Activated CD8-positive, alpha-beta T cell treated with anti-CD3 and anti-CD28 coated beads, Interleukin-2, amount 10 ng/mL, durations not matched to agents 7 days and 5 days (primary cell): ENCODE measurements around the gene FTO. TPM values are rescaled to one million over a fixed set of nuclear protein-coding genes. Genes with fewer than 3 reads are reported as not detected.

Source experiments
- ATAC-seq: fragments of 150-1000 bp; cut with Tn5 transposase; one replicate; pipeline ENCODE4 v1.10.0; 2021; ENCODE audit warnings: moderate library complexity
- CTCF ChIA-PET: fragments of 350-600 bp; sonication (Branson Sonifier 250); formaldehyde crosslinking; loops from one replicate; lab custom pipeline; 2021; ENCODE audit warnings: antibody characterized with exemption; lab: Charles Lee
- POLR2A ChIA-PET: fragments of 350-600 bp; sonication (Branson Sonifier 250); formaldehyde crosslinking; loops from one replicate; lab custom pipeline; 2021; ENCODE audit warnings: antibody characterized with exemption; lab: Charles Lee
- DNase-seq: peaks from one replicate; pipeline ENCODE4 v3.0.0-alpha.2; 2020
- H3K27ac Mint-ChIP-seq: one replicate; pipeline ENCODE4 v1.8.0; 2021; ENCODE audit warnings: mild to moderate bottlenecking, mixed read lengths
- H3K27me3 Mint-ChIP-seq: one replicate; pipeline ENCODE4 v1.8.0; 2021; ENCODE audit warnings: low read depth, mixed read lengths
- H3K36me3 Mint-ChIP-seq: one replicate; pipeline ENCODE4 v1.8.0; 2021; ENCODE audit warnings: low read depth, mixed read lengths
- H3K4me1 Mint-ChIP-seq: one replicate; pipeline ENCODE4 v1.8.0; 2021; ENCODE audit warnings: low read depth, mixed read lengths
- H3K4me3 Mint-ChIP-seq: one replicate; pipeline ENCODE4 v1.8.0; 2021; ENCODE audit warnings: mild to moderate bottlenecking, mixed read lengths
- H3K9me3 Mint-ChIP-seq: one replicate; pipeline ENCODE4 v1.8.0; 2022; ENCODE audit warnings: mixed read lengths; ENCODE audit not compliant: insufficient read depth
- total RNA-seq, 2 experiments: library from RNA; stranded (reverse); gene quantifications; one replicate each; pipeline ENCODE4 v1.2.3, GENCODE V29; 2021

Gene FTO
- total RNA-seq, 2 experiments from 2014 or later: 40.2 to 44.5 TPM

- no peaks in the 10 kb centered on the region for H3K4me1 Mint-ChIP-seq
- H3K27ac Mint-ChIP-seq: no peak overlapping the region
- H3K27me3 Mint-ChIP-seq: no peaks in the 10 kb centered on the region
- no peaks in the 10 kb centered on the region for H3K9me3 Mint-ChIP-seq
- no peak overlapping the region for H3K4me3 Mint-ChIP-seq
- H3K36me3 Mint-ChIP-seq: no peaks in the 10 kb centered on the region
- DNase-seq (no peak), ATAC-seq (no peak)
- ChIA-PET CTCF (no interaction called here), POLR2A (interaction anchor here (0.6 to 0.7 kb wide), 2 partner anchors 835 to 1065 kb away, joined by 3 read pairs; no protein-coding TSS in a partner anchor)
Observed at GRCh38 chr16:54164789-54165173, 460.8 kb downstream of the FTO start.

GRCh38 chr16:54165174-54165911 lies 461.4 kb downstream of the FTO start:
- H3K9me3 Mint-ChIP-seq: no peaks in the 10 kb centered on the region
- peaks cover under 1% of the 10 kb centered on the region for H3K27me3 Mint-ChIP-seq
- H3K27ac Mint-ChIP-seq: no peak overlapping the region
- DNase-seq (no peak), ATAC-seq (no peak)
- no peak overlapping the region for H3K4me3 Mint-ChIP-seq
- H3K36me3 Mint-ChIP-seq: no peaks in the 10 kb centered on the region
- H3K4me1 Mint-ChIP-seq: no peaks in the 10 kb centered on the region
- ChIA-PET POLR2A (interaction anchor here (0.6 to 0.7 kb wide), 2 partner anchors 834 to 1066 kb away, joined by 3 read pairs; no protein-coding TSS in a partner anchor), CTCF (no interaction called here)

GRCh38 chr16:54165912-54166865 lies 462.2 kb downstream of the FTO start:
- ATAC-seq: no peak
- Mint-ChIP-seq H3K4me3 (no peak overlapping the region), H3K9me3 (no peaks in the 10 kb centered on the region), H3K4me1 (no peaks in the 10 kb centered on the region), H3K36me3 (no peaks in the 10 kb centered on the region), H3K27me3 (peaks cover 6% of the 10 kb centered on the region), H3K27ac (no peak overlapping the region)
- DNase-seq: no peak
- CTCF ChIA-PET: no interaction called here
- POLR2A ChIA-PET: no interaction called here

- no peaks in the 10 kb centered on the region for H3K36me3 Mint-ChIP-seq
- ChIA-PET POLR2A (no interaction called here), CTCF (no interaction called here)
- H3K4me1 Mint-ChIP-seq: no peaks in the 10 kb centered on the region
- DNase-seq (no peak), ATAC-seq (no peak)
- H3K27ac Mint-ChIP-seq: no peak overlapping the region
- H3K4me3 Mint-ChIP-seq: no peak overlapping the region
- peaks cover 20% of the 10 kb centered on the region for H3K27me3 Mint-ChIP-seq
- no peaks in the 10 kb centered on the region for H3K9me3 Mint-ChIP-seq
Observed at GRCh38 chr16:54169112-54169511, 465.2 kb downstream of the FTO start.

GRCh38 chr16:54171626-54172537 lies 467.9 kb downstream of the FTO start:
- DNase-seq (no peak), ATAC-seq (no peak)
- Mint-ChIP-seq H3K36me3 (no peaks in the 10 kb centered on the region), H3K4me3 (no peak overlapping the region), H3K4me1 (no peaks in the 10 kb centered on the region), H3K9me3 (no peaks in the 10 kb centered on the region), H3K27me3 (peaks cover 20% of the 10 kb centered on the region), H3K27ac (no peak overlapping the region)
- ChIA-PET POLR2A (no interaction called here), CTCF (no interaction called here)

- no peak overlapping the region for H3K27ac Mint-ChIP-seq
- no peak overlapping the region for H3K4me3 Mint-ChIP-seq
- no peaks in the 10 kb centered on the region for H3K9me3 Mint-ChIP-seq
- no peak for DNase-seq
- ChIA-PET CTCF (no interaction called here), POLR2A (no interaction called here)
- no peaks in the 10 kb centered on the region for H3K4me1 Mint-ChIP-seq
- no peak for ATAC-seq
- no peaks in the 10 kb centered on the region for H3K36me3 Mint-ChIP-seq
- peaks cover 20% of the 10 kb centered on the region for H3K27me3 Mint-ChIP-seq
Observed at GRCh38 chr16:54173490-54173889, 469.5 kb downstream of the FTO start.

GRCh38 chr16:54174201-54174600 lies 470.2 kb downstream of the FTO start:
- Mint-ChIP-seq H3K27me3 (peaks cover 20% of the 10 kb centered on the region), H3K4me1 (no peaks in the 10 kb centered on the region), H3K4me3 (no peak overlapping the region), H3K27ac (no peak overlapping the region), H3K36me3 (no peaks in the 10 kb centered on the region), H3K9me3 (no peaks in the 10 kb centered on the region)
- no peak for DNase-seq
- ChIA-PET POLR2A (no interaction called here), CTCF (no interaction called here)
- no peak for ATAC-seq

- Mint-ChIP-seq H3K9me3 (no peaks in the 10 kb centered on the region), H3K27me3 (peaks cover 20% of the 10 kb centered on the region), H3K4me1 (no peaks in the 10 kb centered on the region), H3K4me3 (no peak overlapping the region), H3K36me3 (no peaks in the 10 kb centered on the region), H3K27ac (no peak overlapping the region)
- POLR2A ChIA-PET: no interaction called here
- CTCF ChIA-PET: no interaction called here
- DNase-seq: no peak
- ATAC-seq: no peak
Observed at GRCh38 chr16:54174750-54175149, 470.8 kb downstream of the FTO start.

GRCh38 chr16:54175169-54175551 lies 471.2 kb downstream of the FTO start:
- H3K4me1 Mint-ChIP-seq: no peaks in the 10 kb centered on the region
- H3K27me3 Mint-ChIP-seq: peaks cover 20% of the 10 kb centered on the region
- ATAC-seq (no peak), DNase-seq (no peak)
- ChIA-PET CTCF (no interaction called here), POLR2A (no interaction called here)
- no peak overlapping the region for H3K4me3 Mint-ChIP-seq
- H3K9me3 Mint-ChIP-seq: no peaks in the 10 kb centered on the region
- H3K27ac Mint-ChIP-seq: no peak overlapping the region
- H3K36me3 Mint-ChIP-seq: no peaks in the 10 kb centered on the region

GRCh38 chr16:54175552-54176375 lies 471.8 kb downstream of the FTO start:
- ChIA-PET POLR2A (no interaction called here), CTCF (no interaction called here)
- Mint-ChIP-seq H3K27me3 (peaks cover 19% of the 10 kb centered on the region), H3K4me1 (no peaks in the 10 kb centered on the region), H3K4me3 (no peak overlapping the region), H3K9me3 (no peaks in the 10 kb centered on the region), H3K27ac (no peak overlapping the region), H3K36me3 (no peaks in the 10 kb centered on the region)
- ATAC-seq (no peak), DNase-seq (no peak)

GRCh38 chr16:54176376-54176901 lies 472.5 kb downstream of the FTO start:
- CTCF ChIA-PET: no interaction called here
- POLR2A ChIA-PET: no interaction called here
- no peak overlapping the region for H3K27ac Mint-ChIP-seq
- H3K4me1 Mint-ChIP-seq: no peaks in the 10 kb centered on the region
- ATAC-seq (no peak), DNase-seq (no peak)
- no peaks in the 10 kb centered on the region for H3K36me3 Mint-ChIP-seq
- peaks cover 16% of the 10 kb centered on the region for H3K27me3 Mint-ChIP-seq
- H3K4me3 Mint-ChIP-seq: no peak overlapping the region
- no peaks in the 10 kb centered on the region for H3K9me3 Mint-ChIP-seq
